ENCODE data around the gene GCAT. TPM values are rescaled to one million over a fixed set of nuclear protein-coding genes. Genes with fewer than 3 reads are reported as not detected.

The GCAT gene
- polyA plus RNA-seq, 3 donors = 0.56 to 1.9 (median 1.1) TPM

DNA sequence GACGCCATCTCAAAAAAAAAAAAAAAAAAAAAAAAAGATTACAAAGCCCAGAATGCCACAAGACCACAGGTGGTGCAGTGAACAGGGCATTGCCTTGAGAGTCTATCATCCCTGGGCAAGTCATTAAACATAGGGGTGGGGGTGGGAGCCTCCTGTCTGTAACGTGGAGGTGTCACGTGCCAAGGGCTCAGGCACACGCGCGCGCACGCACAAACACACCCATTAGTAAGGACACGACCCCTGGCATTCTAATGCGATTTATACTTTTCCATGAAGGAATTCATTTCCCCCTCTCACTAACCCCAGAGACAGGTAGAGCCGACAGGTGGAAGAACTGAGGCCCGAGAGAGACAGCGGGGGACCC, 5.8 kb upstream of the GCAT start:
- Histone ChIP-seq H4K20me1 (ENCODE audit: insufficient read depth, low read length) (peaks cover 7% of the 10 kb centered on the region), H3K4me1 (ENCODE audit: control insufficient read depth in 1 of 2, insufficient read depth in 2 of 2, low read length in 2 of 2) (peaks cover 46 to 51% of the 10 kb centered on the region in 2 donors), H3K9ac (ENCODE audit: insufficient read depth, low read length, poor library complexity, severe bottlenecking) (peak overlapping the region; percentile 48), H3K27ac (ENCODE audit: low read depth in 1 of 2, low read length in 2 of 2) (no peak overlapping the region), H3K4me2 (replicated peaks; ENCODE audit: extremely low read depth, low read length, poor library complexity, severe bottlenecking) (peak overlapping the region; percentile 91), H3K27me3 (ENCODE audit: control insufficient read depth in 2 of 2, insufficient read depth in 2 of 2, low read length in 2 of 2) (peaks cover 25 to 48% of the 10 kb centered on the region in 2 donors), H3K79me2 (ENCODE audit: insufficient read depth, low read length) (peaks cover 11% of the 10 kb centered on the region), H3K4me3 (replicated peaks in 1 of 3; ENCODE audit: low read depth in 2 of 3, low read length in 3 of 3) (peak overlapping the region; percentile 38 to 79 (median 68)), H3K9me3 (replicated peaks in 1 of 2; ENCODE audit: control insufficient read depth in 1 of 2, insufficient read depth in 1 of 2, low read length in 2 of 2) (peaks cover 0 to 5% of the 10 kb centered on the region in 2 donors), H3K36me3 (replicated peaks in 1 of 2; ENCODE audit: control insufficient read depth in 1 of 2, insufficient read depth in 2 of 2, low read length in 2 of 2) (no peaks in the 10 kb centered on the region), H2AFZ (ENCODE audit: insufficient read depth, low read depth, low read length, poor library complexity, severe bottlenecking) (peak overlapping the region; percentile 91)
- H3K4me3 Mint-ChIP-seq = peak overlapping the region; percentile 71 to 90
- WGBS (ENCODE audit: insufficient coverage) = 1% methylated on average over 10 of the region's 13 CpGs
- peak overlapping the region in 2 of 7 donors; percentile 80 to 82 for H3K27ac Mint-ChIP-seq
- TF ChIP-seq, protein P1, sequence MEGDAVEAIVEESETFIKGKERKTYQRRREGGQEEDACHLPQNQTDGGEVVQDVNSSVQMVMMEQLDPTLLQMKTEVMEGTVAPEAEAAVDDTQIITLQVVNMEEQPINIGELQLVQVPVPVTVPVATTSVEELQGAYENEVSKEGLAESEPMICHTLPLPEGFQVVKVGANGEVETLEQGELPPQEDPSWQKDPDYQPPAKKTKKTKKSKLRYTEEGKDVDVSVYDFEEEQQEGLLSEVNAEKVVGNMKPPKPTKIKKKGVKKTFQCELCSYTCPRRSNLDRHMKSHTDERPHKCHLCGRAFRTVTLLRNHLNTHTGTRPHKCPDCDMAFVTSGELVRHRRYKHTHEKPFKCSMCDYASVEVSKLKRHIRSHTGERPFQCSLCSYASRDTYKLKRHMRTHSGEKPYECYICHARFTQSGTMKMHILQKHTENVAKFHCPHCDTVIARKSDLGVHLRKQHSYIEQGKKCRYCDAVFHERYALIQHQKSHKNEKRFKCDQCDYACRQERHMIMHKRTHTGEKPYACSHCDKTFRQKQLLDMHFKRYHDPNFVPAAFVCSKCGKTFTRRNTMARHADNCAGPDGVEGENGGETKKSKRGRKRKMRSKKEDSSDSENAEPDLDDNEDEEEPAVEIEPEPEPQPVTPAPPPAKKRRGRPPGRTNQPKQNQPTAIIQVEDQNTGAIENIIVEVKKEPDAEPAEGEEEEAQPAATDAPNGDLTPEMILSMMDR (IDR thresholded peaks at IDR 0.05) = no peak
- H3K36me3 Mint-ChIP-seq = peaks cover 8 to 16% of the 10 kb centered on the region in 2 donors
- peaks cover 0 to 17% (median 7%) of the 10 kb centered on the region in 7 donors for H3K9me3 Mint-ChIP-seq
- no peak for DNase-seq
- intact Hi-C loops (cut with micrococcal nuclease) = loop anchor here in 1 of 2 donors (10.0 kb wide), 1 partner anchor 117 kb away; the partner anchor contains the start of gene NOL12
- peaks cover 51 to 58% (median 56%) of the 10 kb centered on the region in 3 donors for H3K27me3 Mint-ChIP-seq (ENCODE audit: low read depth in 3 of 3)
- peaks cover 39% of the 10 kb centered on the region for H3K4me1 Mint-ChIP-seq

DNA sequence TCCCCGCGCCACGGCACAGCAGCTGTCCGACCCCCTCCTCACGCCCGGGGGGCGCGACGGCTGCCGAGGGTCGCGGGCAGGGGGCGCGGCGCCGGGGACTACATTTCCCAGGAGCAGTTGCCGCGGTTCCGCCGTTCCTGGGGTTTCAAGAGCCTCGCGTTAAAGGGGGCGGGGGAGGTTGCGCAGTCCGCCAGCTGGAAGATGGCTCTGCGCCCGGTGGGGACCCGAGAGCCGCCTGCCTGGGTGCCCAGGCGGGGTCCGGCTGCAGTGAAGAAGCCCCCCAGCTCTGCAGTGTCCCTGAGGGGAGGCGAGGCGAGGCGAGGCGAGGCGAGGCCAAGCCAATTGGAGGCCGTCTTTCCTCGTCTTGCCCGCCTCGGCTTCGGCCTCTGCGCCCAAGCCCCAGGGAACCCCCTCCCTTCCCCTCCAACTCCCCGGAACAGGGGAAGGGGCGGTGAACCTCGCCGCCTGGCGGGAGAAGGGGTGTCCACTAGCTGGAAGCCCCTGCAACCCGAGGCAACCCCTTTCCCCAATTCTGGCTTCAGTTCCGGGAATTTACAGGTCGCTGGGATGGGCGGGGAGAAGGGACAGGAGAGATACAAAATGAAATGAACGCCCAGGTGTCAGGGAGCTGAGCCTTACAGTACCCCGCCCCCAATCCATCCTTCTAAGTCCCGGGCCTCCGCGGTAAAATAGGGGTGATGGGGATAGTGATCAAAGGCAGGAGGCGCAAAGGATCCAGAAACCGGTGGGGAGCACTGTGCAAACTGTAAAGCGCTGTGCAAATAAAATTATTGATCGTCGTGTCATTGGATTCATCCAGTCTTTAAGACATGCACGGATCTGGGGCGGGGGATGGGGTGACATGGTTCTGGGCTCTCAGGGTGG, 5.2 kb upstream of the GCAT start:
- Histone ChIP-seq H3K9ac (ENCODE audit: insufficient read depth, low read length, poor library complexity, severe bottlenecking) (peak overlapping the region; percentile 48), H3K79me2 (ENCODE audit: insufficient read depth, low read length) (peaks cover 11% of the 10 kb centered on the region), H3K27ac (ENCODE audit: low read depth in 1 of 2, low read length in 2 of 2) (no peak overlapping the region), H3K4me3 (replicated peaks in 1 of 3; ENCODE audit: low read depth in 2 of 3, low read length in 3 of 3) (peak overlapping the region; percentile 38 to 79 (median 68)), H4K20me1 (ENCODE audit: insufficient read depth, low read length) (peaks cover 13% of the 10 kb centered on the region), H3K9me3 (replicated peaks in 1 of 2; ENCODE audit: control insufficient read depth in 1 of 2, insufficient read depth in 1 of 2, low read length in 2 of 2) (peaks cover 0 to 5% of the 10 kb centered on the region in 2 donors), H2AFZ (ENCODE audit: insufficient read depth, low read depth, low read length, poor library complexity, severe bottlenecking) (peak overlapping the region; percentile 91), H3K4me2 (replicated peaks; ENCODE audit: extremely low read depth, low read length, poor library complexity, severe bottlenecking) (peak overlapping the region; percentile 91), H3K27me3 (ENCODE audit: control insufficient read depth in 2 of 2, insufficient read depth in 2 of 2, low read length in 2 of 2) (peaks cover 25 to 54% of the 10 kb centered on the region in 2 donors), H3K36me3 (replicated peaks in 1 of 2; ENCODE audit: control insufficient read depth in 1 of 2, insufficient read depth in 2 of 2, low read length in 2 of 2) (no peaks in the 10 kb centered on the region), H3K4me1 (ENCODE audit: control insufficient read depth in 1 of 2, insufficient read depth in 2 of 2, low read length in 2 of 2) (peaks cover 52 to 57% of the 10 kb centered on the region in 2 donors)
- H3K36me3 Mint-ChIP-seq = peaks cover 8 to 16% of the 10 kb centered on the region in 2 donors
- H3K4me1 Mint-ChIP-seq = peaks cover 45% of the 10 kb centered on the region
- H3K9me3 Mint-ChIP-seq = peaks cover 0 to 17% (median 7%) of the 10 kb centered on the region in 7 donors
- H3K27ac Mint-ChIP-seq = peak overlapping the region in 1 of 7 donors; percentile 46
- WGBS (ENCODE audit: insufficient coverage) = 2% methylated on average over 46 of the region's 63 CpGs
- peak in 1 of 3 donors; percentile 22 for DNase-seq
- peak overlapping the region; percentile 75 to 88 for H3K4me3 Mint-ChIP-seq
- intact Hi-C loops (cut with micrococcal nuclease) = loop anchor here in 1 of 2 donors (10.0 kb wide), 1 partner anchor 118 kb away; the partner anchor contains the start of gene NOL12
- H3K27me3 Mint-ChIP-seq (ENCODE audit: low read depth in 3 of 3) = peaks cover 57 to 64% (median 59%) of the 10 kb centered on the region in 3 donors
- TF ChIP-seq, protein P1 (IDR thresholded peaks at IDR 0.05) = no peak
